Astrocyte (in vitro differentiated cells and primary cell): ENCODE measurements around the gene MT1E.

ENCODE experiments used
- CTCF ChIP-seq: IDR thresholded peaks from 2 replicates; pipeline ENCODE4 v1.5.1; 2011; ENCODE audit warnings: low read depth, mild to moderate bottlenecking, inconsistent platforms, low read length, moderate library complexity; ENCODE audit not compliant: insufficient read depth
- EZH2 ChIP-seq: IDR thresholded peaks from 2 replicates; pipeline ENCODE4 v1.6.1; 2012; ENCODE audit warnings: mild to moderate bottlenecking, low read length, inconsistent platforms; ENCODE audit not compliant: insufficient read depth

DNA sequence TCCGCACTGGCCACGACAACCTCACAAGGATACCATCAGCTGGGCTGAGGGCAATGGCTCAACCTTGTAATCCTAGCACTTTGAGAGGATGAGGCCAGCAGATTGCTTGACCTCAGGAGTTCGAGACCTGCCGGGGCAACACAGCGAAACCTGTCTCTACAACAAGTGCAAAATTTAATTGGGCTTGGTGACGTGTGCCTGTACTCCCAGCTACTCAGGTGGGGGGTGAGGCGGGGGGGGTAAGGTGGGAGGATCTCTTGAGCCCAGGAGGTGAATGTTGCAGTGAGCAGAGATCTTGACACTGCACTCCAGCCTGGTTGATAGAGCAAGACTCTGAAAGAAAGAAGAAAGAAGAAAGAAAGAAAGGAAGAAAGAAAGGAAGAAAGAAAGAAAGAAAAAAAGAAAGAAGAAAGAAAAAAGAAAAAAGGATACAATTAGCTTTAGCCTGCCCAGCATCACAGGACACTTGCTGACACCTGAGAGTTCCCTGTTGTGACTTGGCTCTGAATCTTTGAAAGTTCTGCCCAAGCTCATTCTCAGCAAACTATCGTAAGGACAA, 5.2 kb upstream of the MT1E start:
- TF ChIP-seq CTCF (no peak), EZH2 (no peak)
